HL-60 (cell line): Measurements from ENCODE around the gene WWOX.

Experiments used
- CTCF ChIP-seq: IDR thresholded peaks from one replicate; pipeline ENCODE4 v1.5.1; 2011; ENCODE audit warnings: low read length, control low read depth, inconsistent platforms; ENCODE audit not compliant: insufficient read depth
- GABPA ChIP-seq: IDR thresholded peaks from 2 replicates; pipeline ENCODE4 v1.6.1; 2012; ENCODE audit warnings: low read depth
- POLR2AphosphoS5 ChIP-seq: IDR thresholded peaks from 2 replicates; pipeline ENCODE4 v1.6.1; 2012; ENCODE audit warnings: low read depth
- REST ChIP-seq: IDR thresholded peaks from 2 replicates; pipeline ENCODE4 v1.6.1; 2012; ENCODE audit warnings: low read depth; ENCODE audit not compliant: insufficient replicate concordance
- SPI1 ChIP-seq: IDR thresholded peaks from 2 replicates; pipeline ENCODE4 v1.6.1; 2012; ENCODE audit warnings: low read depth, mild to moderate bottlenecking, borderline replicate concordance

GRCh38 chr16:78108451-78108850, 9.0 kb downstream of the WWOX start:
- TF ChIP-seq POLR2AphosphoS5 (no peak), CTCF (no peak), GABPA (no peak), REST (no peak), SPI1 (no peak)
